ENCODE data around the gene MKLN1. TPM values are rescaled to one million over a fixed set of nuclear protein-coding genes. Genes with fewer than 3 reads are reported as not detected.

The MKLN1 gene
- total and polyA plus RNA-seq, 2 donors from 2014 or later = 24.4 to 77.0 TPM

DNA sequence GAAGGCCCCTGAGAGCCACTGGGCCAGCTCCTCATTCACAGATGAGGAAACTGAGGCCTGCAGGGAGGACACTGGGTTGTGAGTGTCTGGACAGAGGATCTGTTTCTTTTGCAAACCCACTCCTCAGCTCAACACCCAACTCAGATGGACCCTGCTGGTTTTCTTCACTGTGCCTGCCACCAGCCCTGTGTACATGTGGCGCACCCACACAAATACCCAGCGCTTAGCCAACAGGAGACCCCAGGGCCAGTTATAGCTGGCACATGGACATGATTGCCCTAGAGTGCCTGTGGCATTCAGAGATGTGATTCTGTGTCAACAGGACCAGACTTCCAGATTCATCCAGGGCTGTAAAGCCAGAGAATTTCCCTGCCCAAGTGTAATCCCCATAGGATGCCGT is 216.3 kb downstream of the MKLN1 start:
- Histone ChIP-seq H3K9ac (ENCODE audit: low read length in 3 of 3) (no peak overlapping the region), H3K9me3 (ENCODE audit: control insufficient read depth in 2 of 3, insufficient read depth in 1 of 3, low read length in 3 of 3) (peaks cover 0 to 3% (median 0%) of the 10 kb centered on the region in 3 donors), H3K27me3 (ENCODE audit: control insufficient read depth, insufficient read depth, low read length) (no peaks in the 10 kb centered on the region), H3K36me3 (ENCODE audit: control insufficient read depth in 2 of 3, insufficient read depth in 3 of 3, low read length in 3 of 3) (no peaks in the 10 kb centered on the region), H3K4me1 (ENCODE audit: control insufficient read depth in 2 of 3, insufficient read depth in 2 of 3, low read depth in 1 of 3, low read length in 3 of 3) (peaks cover 0 to 6% (median 0%) of the 10 kb centered on the region in 3 donors), H3K27ac (ENCODE audit: low read depth in 2 of 2, low read length in 2 of 2) (peak overlapping the region; percentile 32 to 33), H3K4me3 (ENCODE audit: low read length in 3 of 3) (no peak overlapping the region)
- intact Hi-C loops (cut with DNase I) = no loop called here
- peak in 1 of 5 donors; percentile 19 for DNase-seq
- TF ChIP-seq, protein P1, sequence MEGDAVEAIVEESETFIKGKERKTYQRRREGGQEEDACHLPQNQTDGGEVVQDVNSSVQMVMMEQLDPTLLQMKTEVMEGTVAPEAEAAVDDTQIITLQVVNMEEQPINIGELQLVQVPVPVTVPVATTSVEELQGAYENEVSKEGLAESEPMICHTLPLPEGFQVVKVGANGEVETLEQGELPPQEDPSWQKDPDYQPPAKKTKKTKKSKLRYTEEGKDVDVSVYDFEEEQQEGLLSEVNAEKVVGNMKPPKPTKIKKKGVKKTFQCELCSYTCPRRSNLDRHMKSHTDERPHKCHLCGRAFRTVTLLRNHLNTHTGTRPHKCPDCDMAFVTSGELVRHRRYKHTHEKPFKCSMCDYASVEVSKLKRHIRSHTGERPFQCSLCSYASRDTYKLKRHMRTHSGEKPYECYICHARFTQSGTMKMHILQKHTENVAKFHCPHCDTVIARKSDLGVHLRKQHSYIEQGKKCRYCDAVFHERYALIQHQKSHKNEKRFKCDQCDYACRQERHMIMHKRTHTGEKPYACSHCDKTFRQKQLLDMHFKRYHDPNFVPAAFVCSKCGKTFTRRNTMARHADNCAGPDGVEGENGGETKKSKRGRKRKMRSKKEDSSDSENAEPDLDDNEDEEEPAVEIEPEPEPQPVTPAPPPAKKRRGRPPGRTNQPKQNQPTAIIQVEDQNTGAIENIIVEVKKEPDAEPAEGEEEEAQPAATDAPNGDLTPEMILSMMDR (IDR thresholded peaks at IDR 0.05; ENCODE audit: borderline replicate concordance, extremely low read depth, insufficient read depth) = no peak
- FAIRE-seq = no peak

DNA sequence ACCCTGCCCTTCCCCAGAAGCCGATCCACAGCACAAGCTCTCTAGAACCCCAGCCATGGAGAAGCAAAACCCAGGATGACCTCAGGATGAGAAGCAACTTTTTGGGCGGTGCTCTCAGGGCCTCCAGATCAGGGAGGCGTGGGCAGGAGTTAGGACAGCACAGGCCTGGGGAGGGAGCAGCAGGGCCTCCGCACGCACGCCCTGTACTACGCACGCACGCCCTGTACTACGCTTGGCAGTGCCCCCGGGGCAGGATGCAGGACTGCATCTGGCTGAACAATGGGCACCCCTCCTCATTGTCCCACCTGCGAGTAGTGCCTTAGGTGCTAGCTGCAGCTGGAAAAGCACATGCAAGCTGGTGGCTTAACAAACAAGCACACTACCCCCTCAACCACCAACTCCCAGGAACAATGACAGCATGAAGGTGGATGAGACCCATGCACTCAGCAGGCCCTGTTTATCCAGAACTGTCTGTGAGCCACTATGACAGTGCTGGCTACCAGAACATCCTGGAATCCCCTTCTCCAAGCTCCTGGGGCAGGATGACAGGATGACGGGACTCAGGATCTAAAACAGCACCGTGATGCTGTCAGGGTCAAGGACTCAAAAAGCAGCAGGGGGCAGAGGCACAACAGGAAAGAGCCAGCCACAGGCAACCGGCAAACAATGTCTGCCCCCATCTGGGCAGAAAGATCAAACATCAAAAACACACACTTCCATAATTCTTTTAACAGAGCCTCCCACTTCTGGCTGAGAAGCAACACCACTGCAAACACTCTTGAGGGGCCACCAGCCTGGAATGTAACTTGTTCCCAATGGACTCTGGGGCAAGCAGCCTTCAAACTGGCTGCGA is 217.0 kb downstream of the MKLN1 start:
- intact Hi-C loops (cut with DNase I) = no loop called here
- Histone ChIP-seq H3K27ac (ENCODE audit: low read depth in 2 of 2, low read length in 2 of 2) (peak overlapping the region; percentile 32 to 62), H3K36me3 (ENCODE audit: control insufficient read depth in 2 of 3, insufficient read depth in 3 of 3, low read length in 3 of 3) (no peaks in the 10 kb centered on the region), H3K27me3 (ENCODE audit: control insufficient read depth, insufficient read depth, low read length) (no peaks in the 10 kb centered on the region), H3K9ac (ENCODE audit: low read length in 3 of 3) (no peak overlapping the region), H3K9me3 (ENCODE audit: control insufficient read depth in 2 of 3, insufficient read depth in 1 of 3, low read length in 3 of 3) (peaks cover 0 to 3% (median 0%) of the 10 kb centered on the region in 3 donors), H3K4me3 (ENCODE audit: low read length in 3 of 3) (no peak overlapping the region), H3K4me1 (ENCODE audit: control insufficient read depth in 2 of 3, insufficient read depth in 2 of 3, low read depth in 1 of 3, low read length in 3 of 3) (peaks cover 0 to 6% (median 0%) of the 10 kb centered on the region in 3 donors)
- TF ChIP-seq, protein P1 (IDR thresholded peaks at IDR 0.05; ENCODE audit: borderline replicate concordance, extremely low read depth, insufficient read depth) = no peak
- no peak for FAIRE-seq
- peak in 3 of 5 donors; percentile 45 to 59 (median 56) for DNase-seq

DNA sequence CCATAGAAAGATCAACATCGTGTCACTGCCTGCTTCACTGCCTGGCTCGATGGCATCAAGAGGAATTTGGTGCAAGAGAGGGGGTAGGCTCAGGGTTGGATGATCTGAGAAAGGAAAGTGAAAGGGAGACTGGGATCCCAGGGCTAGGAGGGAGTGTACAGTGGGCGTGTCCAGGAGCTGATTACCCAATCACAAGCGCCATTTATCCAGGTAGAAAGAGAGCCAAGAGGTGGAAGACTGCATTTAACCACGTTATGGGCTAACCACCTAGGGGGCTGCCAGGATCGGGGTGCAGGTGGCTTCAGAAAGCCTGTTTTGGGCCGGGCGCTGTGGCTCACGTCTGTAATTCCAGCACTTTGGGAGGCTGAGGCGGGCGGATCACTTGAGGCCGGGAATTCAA is 218.4 kb downstream of the MKLN1 start:
- H3K9ac ChIP-seq (ENCODE audit: low read length in 3 of 3) = no peak overlapping the region
- intact Hi-C loops (cut with DNase I) = no loop called here
- peaks cover 0 to 3% (median 0%) of the 10 kb centered on the region in 3 donors for H3K4me1 ChIP-seq (ENCODE audit: control insufficient read depth in 2 of 3, insufficient read depth in 2 of 3, low read depth in 1 of 3, low read length in 3 of 3)
- TF ChIP-seq, protein P1 (IDR thresholded peaks at IDR 0.05; ENCODE audit: borderline replicate concordance, extremely low read depth, insufficient read depth) = no peak
- peak in 3 of 5 donors; percentile 31 to 51 (median 32) for DNase-seq
- peaks cover 0 to 3% (median 0%) of the 10 kb centered on the region in 3 donors for H3K9me3 ChIP-seq (ENCODE audit: control insufficient read depth in 2 of 3, insufficient read depth in 1 of 3, low read length in 3 of 3)
- no peak for FAIRE-seq
- H3K36me3 ChIP-seq (ENCODE audit: control insufficient read depth in 2 of 3, insufficient read depth in 3 of 3, low read length in 3 of 3) = no peaks in the 10 kb centered on the region
- no peaks in the 10 kb centered on the region for H3K27me3 ChIP-seq (ENCODE audit: control insufficient read depth, insufficient read depth, low read length)
- H3K27ac ChIP-seq (ENCODE audit: low read depth in 2 of 2, low read length in 2 of 2) = peak overlapping the region in 1 of 2 donors; percentile 38
- no peak overlapping the region for H3K4me3 ChIP-seq (ENCODE audit: low read length in 3 of 3)

Other genes with a start within 250 kb of the MKLN1 start
- 114 TPM for gene PODXL, start 228.8 kb downstream of the MKLN1 start, total RNA-seq
- 150 TPM for gene PODXL, start 228.8 kb downstream of the MKLN1 start, polyA plus RNA-seq (ENCODE audit: insufficient read depth, low read depth, low replicate concordance)